Left lobe of liver (tissue), 2 donors: Measurements from ENCODE around the gene C1orf21. TPM values are rescaled to one million over a fixed set of nuclear protein-coding genes. Genes with fewer than 3 reads are reported as not detected.

Experiments used
- ATAC-seq: fragments of 200-7000 bp; cut with Tn5 transposase; one replicate; pipeline ENCODE4 v1.9.1; 2020; ENCODE audit warnings: mild to moderate bottlenecking, moderate library complexity
- DNase-seq: peaks from one replicate; pipeline ENCODE4 v3.0.0-alpha.2; 2020; ENCODE audit warnings: low spot score
- total RNA-seq: library from RNA; stranded (reverse); gene quantifications from one replicate; pipeline ENCODE4 v1.2.1, GENCODE V29; 2021
- donor health status: DM: no; HTN: no; CAD: no; lungs with moderate emphysema.
- donor health status: DM: no; HTN: yes; CAD: no.

C1orf21 gene
- total RNA-seq, 1 donor from 2014 or later = 19.6 TPM

DNA sequence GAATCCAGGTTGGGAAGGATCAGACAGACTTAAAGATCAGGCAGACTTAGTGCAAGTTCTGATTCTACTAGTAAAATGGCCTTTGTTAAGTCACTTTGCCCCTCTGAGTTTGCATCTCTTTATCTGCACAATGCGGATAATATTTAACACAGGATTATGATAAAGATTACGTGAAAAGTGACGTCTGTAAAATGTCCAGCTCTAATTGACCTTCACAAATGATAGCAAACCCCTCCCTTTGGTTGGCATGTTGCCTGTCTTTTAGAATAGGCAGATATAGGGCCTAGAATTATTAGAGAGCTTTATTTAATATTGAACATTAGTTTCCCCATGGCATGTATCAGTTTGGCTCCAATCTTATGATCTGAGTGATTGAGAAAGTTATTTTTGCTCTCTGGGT lies 55.4 kb downstream of the C1orf21 start:
- DNase-seq (no peak), ATAC-seq (no peak)

GRCh38 chr1:184443201-184443600 lies 56.4 kb downstream of the C1orf21 start:
- no peak for ATAC-seq
- DNase-seq = no peak

- DNase-seq (no peak), ATAC-seq (no peak)
These were observed 56.8 kb downstream of the C1orf21 start for GRCh38 chr1:184443624-184444023.

DNA sequence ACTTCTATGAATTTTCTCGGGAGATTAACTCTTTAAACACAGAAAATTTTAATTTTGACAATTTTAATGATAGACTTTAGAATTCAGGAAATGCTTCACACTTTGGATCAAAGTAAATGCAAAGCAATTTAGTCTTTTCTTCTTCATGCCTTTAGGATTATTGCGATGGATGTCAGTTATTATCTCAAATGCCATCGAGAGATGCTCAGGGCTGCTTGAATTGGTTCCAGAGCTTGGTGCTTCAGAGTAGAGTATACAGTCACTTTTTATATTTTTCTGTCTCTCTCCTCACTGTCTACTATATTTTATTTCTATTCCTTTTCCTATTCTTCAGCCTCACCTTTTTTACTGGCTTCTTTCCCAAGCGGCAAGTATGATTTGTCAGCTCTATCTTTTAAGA lies 59.2 kb downstream of the C1orf21 start:
- DNase-seq = no peak
- no peak for ATAC-seq

- ATAC-seq = no peak
These were observed 60.9 kb downstream of the C1orf21 start for GRCh38 chr1:184447651-184448185.

GRCh38 chr1:184449916-184450315 lies 63.1 kb downstream of the C1orf21 start:
- no peak for ATAC-seq
- DNase-seq = no peak

More at GRCh38 chr1:184447651-184448185, 60.9 kb downstream of the C1orf21 start:
- no peak for DNase-seq

DNA sequence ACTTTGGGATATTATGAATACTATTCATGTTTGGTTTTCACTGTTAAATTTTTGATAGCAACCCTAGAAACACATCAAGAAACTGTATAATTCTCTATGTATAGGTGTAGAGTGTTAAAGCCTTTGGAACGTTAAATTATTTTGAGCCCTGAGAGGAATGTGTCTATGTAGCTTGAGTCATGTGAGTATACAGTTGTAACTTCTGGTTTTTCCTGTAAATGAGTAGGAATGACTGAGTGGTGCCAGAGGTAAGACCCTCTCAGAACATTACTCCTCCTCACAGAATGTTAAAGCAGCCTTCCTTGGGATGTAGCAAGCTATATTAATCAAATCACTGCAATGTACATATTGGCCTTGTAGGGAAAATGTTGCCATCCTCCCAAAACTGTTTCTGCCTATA lies 69.0 kb downstream of the C1orf21 start:
- DNase-seq (no peak), ATAC-seq (no peak)

- DNase-seq (no peak), ATAC-seq (no peak)
These were observed 69.4 kb downstream of the C1orf21 start for GRCh38 chr1:184456189-184456588.

- ATAC-seq = no peak
These were observed 70.7 kb downstream of the C1orf21 start for GRCh38 chr1:184457500-184457899.

DNA sequence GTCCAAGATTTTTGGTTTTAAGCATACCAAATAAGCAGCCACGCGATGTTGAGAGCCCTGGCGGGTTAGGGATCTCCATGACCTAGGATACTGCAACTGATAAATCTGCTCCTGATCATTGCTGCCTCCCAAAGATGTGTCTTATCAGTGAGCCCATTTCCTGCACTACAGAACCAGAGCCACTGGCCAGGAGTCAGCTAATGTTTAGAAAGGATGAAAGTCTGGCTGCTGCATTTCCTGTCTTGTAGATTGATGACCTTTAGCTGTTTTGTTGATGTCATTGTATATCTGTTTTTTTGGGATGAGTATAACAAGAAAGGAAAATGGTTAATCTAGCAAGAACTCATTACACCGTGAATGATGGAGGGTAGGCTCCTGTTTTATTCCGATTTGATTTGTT lies 74.5 kb downstream of the C1orf21 start:
- ATAC-seq (peak; percentile 19), DNase-seq (no peak)

More at GRCh38 chr1:184457500-184457899, 70.7 kb downstream of the C1orf21 start:
- no peak for DNase-seq

- DNase-seq (no peak), ATAC-seq (no peak)
These were observed 75.3 kb downstream of the C1orf21 start for GRCh38 chr1:184462155-184462554.

GRCh38 chr1:184462990-184463389 lies 76.2 kb downstream of the C1orf21 start:
- no peak for ATAC-seq

DNA sequence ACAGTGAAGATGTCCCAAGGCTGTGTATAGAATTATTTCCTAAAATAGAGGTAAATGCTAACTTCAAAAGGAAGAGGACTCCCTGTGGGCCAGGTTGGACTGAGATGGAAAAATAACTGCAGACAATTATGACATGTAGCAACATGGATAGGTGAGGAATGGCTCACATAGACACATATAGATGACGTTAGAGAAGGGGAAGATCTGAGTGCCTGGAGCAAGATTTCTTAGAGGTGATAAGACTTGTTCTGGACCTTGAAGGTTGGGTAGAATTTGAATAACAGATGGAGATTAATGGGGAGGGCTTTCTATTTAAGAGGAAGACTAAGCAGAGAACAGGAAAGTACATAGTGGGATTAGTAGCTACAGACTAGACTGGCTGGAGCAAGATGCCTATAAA lies 76.9 kb downstream of the C1orf21 start:
- ATAC-seq (no peak), DNase-seq (no peak)

More at GRCh38 chr1:184462990-184463389, 76.2 kb downstream of the C1orf21 start:
- DNase-seq = no peak

- DNase-seq (no peak), ATAC-seq (no peak)
These were observed 77.9 kb downstream of the C1orf21 start for GRCh38 chr1:184464757-184465156.

- ATAC-seq = no peak
- DNase-seq = no peak
These were observed 78.8 kb downstream of the C1orf21 start for GRCh38 chr1:184465489-184466146.

DNA sequence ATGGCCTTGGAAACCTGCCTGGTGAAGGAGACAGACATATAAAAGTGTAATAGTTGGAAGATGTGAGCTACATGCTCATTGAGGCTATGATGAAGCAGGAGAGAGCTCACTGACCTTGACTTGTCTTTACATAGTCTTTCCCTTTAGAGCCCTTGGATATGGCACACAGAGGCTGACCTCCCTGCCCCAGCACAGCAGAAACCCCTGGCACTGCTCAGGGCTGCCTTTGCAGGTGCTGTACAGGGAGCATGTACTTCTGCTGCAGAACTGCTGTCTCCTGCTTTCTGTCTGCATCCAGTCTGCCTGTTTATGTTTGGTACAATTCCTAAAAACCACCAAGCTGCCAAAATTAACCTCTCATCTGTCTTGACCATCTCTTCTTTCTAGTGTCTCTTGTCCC lies 80.5 kb downstream of the C1orf21 start:
- ATAC-seq (no peak), DNase-seq (no peak)

DNA sequence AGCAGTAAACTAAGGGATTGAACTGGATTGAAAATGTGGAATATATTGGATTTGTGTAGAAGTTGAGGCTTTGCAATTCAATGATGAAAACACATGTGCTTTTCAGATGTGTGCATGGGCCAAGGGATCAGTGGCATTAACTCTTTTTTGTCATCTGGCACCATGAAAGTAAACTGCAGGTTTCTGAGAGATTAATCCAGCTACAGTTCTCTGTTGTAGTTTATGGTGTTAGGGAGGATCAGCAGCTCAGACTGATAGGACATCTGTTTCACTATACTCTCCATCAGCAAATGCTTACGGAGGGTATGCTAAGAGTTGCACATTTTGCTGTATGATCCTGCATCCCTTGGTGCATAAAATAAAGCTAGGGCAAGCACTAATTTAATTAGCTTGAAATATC lies 82.6 kb downstream of the C1orf21 start:
- DNase-seq = no peak
- ATAC-seq = no peak

DNA sequence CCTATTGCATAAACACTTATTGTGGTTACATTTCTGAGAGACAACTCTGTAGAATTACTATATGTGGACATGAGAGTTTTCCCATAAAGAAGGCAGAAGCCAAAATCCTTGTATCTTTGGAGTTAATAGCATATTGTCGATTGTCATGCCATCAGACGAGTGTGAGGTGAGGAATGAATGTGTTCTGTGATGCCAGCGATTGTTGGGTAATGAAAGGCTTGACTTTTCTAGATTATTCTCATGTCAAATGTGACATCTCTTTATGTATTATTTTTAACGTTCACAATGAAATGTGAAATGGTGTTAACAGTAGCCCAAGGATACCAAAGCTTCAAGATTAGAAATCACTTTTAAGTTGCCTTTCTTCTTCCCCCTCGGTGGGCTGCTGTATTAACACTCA lies 84.9 kb downstream of the C1orf21 start:
- DNase-seq (no peak), ATAC-seq (no peak)

- ATAC-seq (no peak), DNase-seq (no peak)
These were observed 85.3 kb downstream of the C1orf21 start for GRCh38 chr1:184472136-184472535.

GRCh38 chr1:184473176-184473966 lies 86.5 kb downstream of the C1orf21 start:
- ATAC-seq = no peak
- no peak for DNase-seq

GRCh38 chr1:184476187-184476586 lies 89.4 kb downstream of the C1orf21 start:
- no peak for DNase-seq
- ATAC-seq = no peak
